HEK293 (cell line): ENCODE results near the gene DCBLD2.

Source experiments
- CTCF ChIA-PET: fragments of 350-600 bp; formaldehyde crosslinking; extraction: SDS; loops from one replicate; lab custom pipeline; 2021; ENCODE audit warnings: antibody characterized with exemption; lab: Yijun Ruan, JAX
- POLR2A ChIA-PET: fragments of 300-600 bp; formaldehyde crosslinking; extraction: SDS; loops from one replicate; lab custom pipeline; 2020; ENCODE audit warnings: antibody characterized with exemption, inconsistent platforms; lab: Yijun Ruan, JAX
- H3K27ac ChIP-seq: fragments of 200-500 bp; sonication (Bioruptor generic); 2 replicates; pipeline ENCODE4 v1.5.1; 2014; ENCODE audit warnings: low read depth, low read length, control low read depth, inconsistent platforms; ENCODE audit errors: extremely low read depth
- H3K36me3 ChIP-seq, 2 experiments: fragments of 200-500 bp in 1 of 2; sonication (Bioruptor generic) in 1 of 2; 1 replicate in 1 of 2; 2 replicates in 1 of 2; pipeline ENCODE4 v1.5.1; 2014 to 2017; ENCODE audit warnings: inconsistent platforms in 2 of 2, low read length in 2 of 2; ENCODE audit not compliant: control insufficient read depth in 2 of 2, insufficient read depth in 1 of 2
- H3K4me1 ChIP-seq: fragments of 200-500 bp; sonication (Bioruptor generic); 2 replicates; pipeline ENCODE4 v1.5.1; 2014; ENCODE audit warnings: mild to moderate bottlenecking, low read length, inconsistent platforms; ENCODE audit not compliant: control insufficient read depth, insufficient read depth
- H3K4me3 ChIP-seq: 2 replicates; pipeline ENCODE4 v1.5.1; 2011; ENCODE audit warnings: low read depth, mild to moderate bottlenecking, control low read depth, low read length, moderate library complexity
- H3K9me3 ChIP-seq: fragments of 200-500 bp; sonication (Bioruptor generic); 2 replicates; pipeline ENCODE4 v1.5.1; 2014; ENCODE audit warnings: low read depth, low read length, inconsistent platforms; ENCODE audit not compliant: control insufficient read depth, insufficient read depth
- KLF17 ChIP-seq: fragments of 450-650 bp; formaldehyde crosslinking; IDR thresholded peaks from 2 replicates; pipeline ENCODE4 v1.5.1; 2016; ENCODE audit warnings: missing biosample characterization, missing genetic modification characterization
- PBX3 ChIP-seq: sonication (generic); formaldehyde crosslinking; IDR thresholded peaks from 2 replicates; pipeline ENCODE4 v1.8.1; 2022; ENCODE audit warnings: mild to moderate bottlenecking, moderate library complexity, missing genetic modification reagents
- TRIM28 ChIP-seq: IDR thresholded peaks from 2 replicates; pipeline ENCODE4 v1.6.1; 2011; ENCODE audit warnings: low read length, control low read depth, borderline replicate concordance
- ZBTB26 ChIP-seq: fragments of 450-650 bp; formaldehyde crosslinking; optimal IDR thresholded peaks from 2 replicates; pipeline ENCODE3; 2016; ENCODE audit warnings: missing biosample characterization, mild to moderate bottlenecking, missing genetic modification characterization
- ZBTB6 ChIP-seq: fragments of 450-650 bp; formaldehyde crosslinking; IDR thresholded peaks from 2 replicates; pipeline ENCODE4 v1.5.1; 2017; ENCODE audit warnings: missing biosample characterization, missing genetic modification characterization
- ZIC2 ChIP-seq: fragments of 450-650 bp; formaldehyde crosslinking; IDR thresholded peaks from 2 replicates; pipeline ENCODE4 v1.5.1; 2016; ENCODE audit warnings: missing biosample characterization, missing genetic modification characterization
- ZNF112 ChIP-seq: fragments of 450-650 bp; formaldehyde crosslinking; IDR thresholded peaks from 2 replicates; pipeline ENCODE4 v1.5.0; 2017; ENCODE audit warnings: missing biosample characterization, missing genetic modification characterization
- ZNF155 ChIP-seq: fragments of 450-650 bp; formaldehyde crosslinking; IDR thresholded peaks from 2 replicates; pipeline ENCODE4 v1.5.1; 2016; ENCODE audit warnings: missing biosample characterization, missing genetic modification characterization
- ZNF175 ChIP-seq: fragments of 450-650 bp; formaldehyde crosslinking; IDR thresholded peaks from 2 replicates; pipeline ENCODE4 v1.5.1; 2016; ENCODE audit warnings: missing biosample characterization, missing genetic modification characterization
- ZNF202 ChIP-seq: fragments of 450-650 bp; formaldehyde crosslinking; IDR thresholded peaks from 2 replicates; pipeline ENCODE4 v1.5.1; 2016; ENCODE audit warnings: missing biosample characterization, missing genetic modification characterization, borderline replicate concordance
- ZNF292 ChIP-seq: fragments of 450-650 bp; formaldehyde crosslinking; IDR thresholded peaks from 2 replicates; pipeline ENCODE4 v1.5.1; 2016; ENCODE audit warnings: low read depth, missing biosample characterization, missing genetic modification characterization, borderline replicate concordance
- ZNF596 ChIP-seq: fragments of 450-650 bp; IDR thresholded peaks from 2 replicates; pipeline ENCODE4 v1.5.0; 2018; ENCODE audit warnings: missing biosample characterization, mild to moderate bottlenecking, missing genetic modification characterization, moderate library complexity
- ZNF843 ChIP-seq: fragments of 450-650 bp; formaldehyde crosslinking; IDR thresholded peaks from 2 replicates; pipeline ENCODE4 v1.5.1; 2016; ENCODE audit warnings: missing biosample characterization, missing genetic modification characterization
- ZSCAN30 ChIP-seq: fragments of 450-650 bp; IDR thresholded peaks from 2 replicates; pipeline ENCODE4 v1.5.1; 2018; ENCODE audit warnings: missing biosample characterization, mild to moderate bottlenecking, missing genetic modification characterization, moderate library complexity
- TF ChIP-seq, protein P1 (sequence below): fragments of 450-650 bp; formaldehyde crosslinking; IDR thresholded peaks from 2 replicates; pipeline ENCODE4 v1.5.1; 2016; ENCODE audit warnings: missing biosample characterization, missing genetic modification characterization
- TF ChIP-seq, protein P2 (sequence below): fragments of 450-650 bp; formaldehyde crosslinking; IDR thresholded peaks from 2 replicates; pipeline ENCODE4 v1.5.1; 2016; ENCODE audit warnings: missing biosample characterization, missing genetic modification characterization

The DCBLD2 gene

GRCh38 chr3:98788651-98789050 is 112.8 kb downstream of the DCBLD2 start (continued):
- TF ChIP-seq, protein P1, sequence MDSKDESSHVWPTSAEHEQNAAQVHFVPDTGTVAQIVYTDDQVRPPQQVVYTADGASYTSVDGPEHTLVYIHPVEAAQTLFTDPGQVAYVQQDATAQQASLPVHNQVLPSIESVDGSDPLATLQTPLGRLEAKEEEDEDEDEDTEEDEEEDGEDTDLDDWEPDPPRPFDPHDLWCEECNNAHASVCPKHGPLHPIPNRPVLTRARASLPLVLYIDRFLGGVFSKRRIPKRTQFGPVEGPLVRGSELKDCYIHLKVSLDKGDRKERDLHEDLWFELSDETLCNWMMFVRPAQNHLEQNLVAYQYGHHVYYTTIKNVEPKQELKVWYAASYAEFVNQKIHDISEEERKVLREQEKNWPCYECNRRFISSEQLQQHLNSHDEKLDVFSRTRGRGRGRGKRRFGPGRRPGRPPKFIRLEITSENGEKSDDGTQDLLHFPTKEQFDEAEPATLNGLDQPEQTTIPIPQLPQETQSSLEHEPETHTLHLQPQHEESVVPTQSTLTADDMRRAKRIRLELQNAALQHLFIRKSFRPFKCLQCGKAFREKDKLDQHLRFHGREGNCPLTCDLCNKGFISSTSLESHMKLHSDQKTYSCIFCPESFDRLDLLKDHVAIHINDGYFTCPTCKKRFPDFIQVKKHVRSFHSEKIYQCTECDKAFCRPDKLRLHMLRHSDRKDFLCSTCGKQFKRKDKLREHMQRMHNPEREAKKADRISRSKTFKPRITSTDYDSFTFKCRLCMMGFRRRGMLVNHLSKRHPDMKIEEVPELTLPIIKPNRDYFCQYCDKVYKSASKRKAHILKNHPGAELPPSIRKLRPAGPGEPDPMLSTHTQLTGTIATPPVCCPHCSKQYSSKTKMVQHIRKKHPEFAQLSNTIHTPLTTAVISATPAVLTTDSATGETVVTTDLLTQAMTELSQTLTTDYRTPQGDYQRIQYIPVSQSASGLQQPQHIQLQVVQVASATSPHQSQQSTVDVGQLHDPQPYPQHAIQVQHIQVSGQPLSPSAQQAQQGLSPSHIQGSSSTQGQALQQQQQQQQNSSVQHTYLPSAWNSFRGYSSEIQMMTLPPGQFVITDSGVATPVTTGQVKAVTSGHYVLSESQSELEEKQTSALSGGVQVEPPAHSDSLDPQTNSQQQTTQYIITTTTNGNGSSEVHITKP (tag by site-specific recombination): no peak

GRCh38 chr3:98787181-98787580 is 114.3 kb downstream of the DCBLD2 start:
- ChIA-PET POLR2A (no interaction called here), CTCF (interaction anchor here (0.6 to 1.2 kb wide), 2 partner anchors 10 to 71 kb away, joined by 3 to 5 read pairs; no protein-coding TSS in a partner anchor)
- Histone ChIP-seq H3K27ac (no peak overlapping the region), H3K36me3 (peaks cover 0 to 23% of the 10 kb centered on the region in 2 experiments; a peak in 1 of 3 replicates), H3K9me3 (no peaks in the 10 kb centered on the region), H3K4me1 (no peaks in the 10 kb centered on the region), H3K4me3 (no peak overlapping the region)
- no peak for TF ChIP-seq ZNF155 (tag by site-specific recombination)
- no peak for TF ChIP-seq ZSCAN30 (tag by site-specific recombination)
- no peak for TF ChIP-seq ZNF843 (tag by site-specific recombination)
- no peak for TF ChIP-seq ZNF202
- TF ChIP-seq ZIC2 (tag by site-specific recombination): no peak
- TF ChIP-seq ZNF175 (tag by site-specific recombination): no peak
- TF ChIP-seq ZBTB6 (tag by site-specific recombination): no peak
- no peak for TF ChIP-seq TRIM28
- TF ChIP-seq ZNF112 (tag by site-specific recombination): no peak

DNA sequence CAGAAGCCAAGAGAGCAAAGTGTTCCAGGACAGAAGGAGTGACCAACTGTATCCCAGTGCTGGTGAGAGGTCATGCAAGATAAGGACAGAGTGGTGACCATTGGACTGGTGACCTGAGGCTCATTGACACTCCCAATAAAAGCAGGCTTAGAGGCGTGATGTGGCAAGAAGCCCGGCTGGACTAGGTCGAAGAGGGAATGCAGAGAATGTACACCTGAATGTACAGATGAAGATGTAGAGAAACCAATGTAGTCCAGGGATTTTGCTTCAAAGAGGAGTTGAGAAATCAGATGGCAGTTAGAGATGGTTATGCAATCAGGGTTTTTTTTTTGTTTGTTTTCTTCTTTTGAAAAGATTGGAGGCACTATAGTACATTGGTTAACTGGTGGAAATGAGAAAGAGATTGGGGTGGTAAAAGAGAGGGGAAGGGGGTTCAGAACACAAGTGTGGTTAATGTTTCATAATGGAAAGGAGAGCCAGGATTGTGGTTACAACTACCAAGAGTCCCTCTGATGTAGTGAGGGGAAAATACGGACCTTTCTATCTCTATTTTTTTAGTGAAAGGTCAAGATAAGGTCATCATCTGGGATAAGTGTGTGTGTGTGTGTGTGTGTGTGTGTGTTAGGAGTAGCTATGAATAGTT is 115.0 kb downstream of the DCBLD2 start:
- H3K4me1 ChIP-seq: no peaks in the 10 kb centered on the region
- no peak overlapping the region for H3K27ac ChIP-seq
- H3K4me3 ChIP-seq: no peak overlapping the region
- CTCF ChIA-PET: interaction anchor here (0.6 to 1.2 kb wide), 2 partner anchors 9 to 70 kb away, joined by 3 to 5 read pairs; no protein-coding TSS in a partner anchor
- H3K36me3 ChIP-seq: peaks cover 0 to 19% of the 10 kb centered on the region in 2 experiments; a peak in 1 of 3 replicates
- no peaks in the 10 kb centered on the region for H3K9me3 ChIP-seq
- POLR2A ChIA-PET: no interaction called here
- TF ChIP-seq ZNF292 (tag by site-specific recombination): no peak
- no peak for TF ChIP-seq ZNF596 (tag by site-specific recombination)
- TF ChIP-seq, protein P2, sequence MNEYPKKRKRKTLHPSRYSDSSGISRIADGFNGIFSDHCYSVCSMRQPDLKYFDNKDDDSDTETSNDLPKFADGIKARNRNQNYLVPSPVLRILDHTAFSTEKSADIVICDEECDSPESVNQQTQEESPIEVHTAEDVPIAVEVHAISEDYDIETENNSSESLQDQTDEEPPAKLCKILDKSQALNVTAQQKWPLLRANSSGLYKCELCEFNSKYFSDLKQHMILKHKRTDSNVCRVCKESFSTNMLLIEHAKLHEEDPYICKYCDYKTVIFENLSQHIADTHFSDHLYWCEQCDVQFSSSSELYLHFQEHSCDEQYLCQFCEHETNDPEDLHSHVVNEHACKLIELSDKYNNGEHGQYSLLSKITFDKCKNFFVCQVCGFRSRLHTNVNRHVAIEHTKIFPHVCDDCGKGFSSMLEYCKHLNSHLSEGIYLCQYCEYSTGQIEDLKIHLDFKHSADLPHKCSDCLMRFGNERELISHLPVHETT: no peak
- no peak for TF ChIP-seq KLF17
- no peak for TF ChIP-seq PBX3 (CRISPR knock-in tag)
- TF ChIP-seq ZBTB26 (tag by site-specific recombination): no peak
